Measurements from ENCODE around the gene ATP6V1A. TPM values are rescaled to one million over a fixed set of nuclear protein-coding genes. Genes with fewer than 3 reads are reported as not detected.

ATP6V1A gene
- total RNA-seq, 1 experiment from 2014 or later = 96.4 TPM

DNA sequence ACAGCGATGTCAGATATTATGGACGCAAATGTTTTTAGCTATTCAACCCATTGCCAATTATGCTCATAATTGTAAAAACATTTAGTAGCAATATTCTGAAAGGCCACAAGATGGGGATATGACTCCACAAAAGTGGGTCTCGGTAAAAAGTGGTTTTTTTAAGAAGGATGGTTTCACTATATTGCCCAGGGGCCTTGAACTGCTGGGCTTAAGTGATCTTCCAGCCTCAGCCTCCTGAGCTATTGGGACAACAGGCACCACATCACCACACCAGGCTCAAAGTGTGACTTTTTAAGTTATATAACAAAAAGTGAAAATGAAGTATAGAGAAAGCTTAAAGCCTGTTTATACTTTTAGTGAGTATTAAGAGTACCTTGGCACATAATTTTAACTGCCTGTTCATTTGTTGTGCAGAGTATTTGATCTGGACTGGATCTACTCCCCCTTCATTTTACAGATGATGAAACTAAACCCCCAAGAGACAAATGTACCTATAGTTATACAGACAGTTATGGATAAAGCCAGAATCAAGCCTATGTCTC is 10.2 kb upstream of the ATP6V1A start:
- intact Hi-C loops (cut with micrococcal nuclease; ENCODE audit: unreplicated experiment) = loop anchor here (1.0 to 5.0 kb wide), 4 partner anchors 9 to 177 kb away; partner anchors contain the start of gene GRAMD1C
- H3K4me3 ChIP-seq (ENCODE audit: low read depth, low read length) = no peak overlapping the region
- ChIA-PET CTCF (interaction anchor here (0.6 to 2.2 kb wide), 6 partner anchors 9 to 176 kb away, joined by 3 to 37 read pairs (median 4); partner anchors contain the start of genes ATP6V1A, GRAMD1C, NAA50 and USF3), POLR2A (no interaction called here)
- H3K36me3 ChIP-seq (ENCODE audit: control insufficient read depth, insufficient read depth, low read length) = no peaks in the 10 kb centered on the region
- peaks cover 6% of the 10 kb centered on the region; the same call in 1 of the 2 replicates for H3K4me1 ChIP-seq
- no peaks in the 10 kb centered on the region for H3K27me3 Mint-ChIP-seq (ENCODE audit: insufficient read depth, unreplicated experiment)
- no peaks in the 10 kb centered on the region for H3K27me3 ChIP-seq (replicated peaks; ENCODE audit: control insufficient read depth, insufficient read depth, low read length)
- peak in 1 of 2 experiments; percentile 60 for DNase-seq
- H3K36me3 Mint-ChIP-seq (ENCODE audit: insufficient read depth, unreplicated experiment) = peaks cover 18% of the 10 kb centered on the region
- no peak overlapping the region for H3K27ac Mint-ChIP-seq (ENCODE audit: unreplicated experiment)
- H3K4me1 Mint-ChIP-seq (ENCODE audit: low read depth, unreplicated experiment) = peaks cover 7% of the 10 kb centered on the region
- no peaks in the 10 kb centered on the region for H3K9me3 ChIP-seq
- no TSS peak for BruUV-seq (replicated peaks)
- H3K9me3 Mint-ChIP-seq (ENCODE audit: unreplicated experiment) = no peaks in the 10 kb centered on the region
- no peak overlapping the region for H3K4me3 Mint-ChIP-seq (ENCODE audit: unreplicated experiment)
- TF ChIP-seq, protein P1, sequence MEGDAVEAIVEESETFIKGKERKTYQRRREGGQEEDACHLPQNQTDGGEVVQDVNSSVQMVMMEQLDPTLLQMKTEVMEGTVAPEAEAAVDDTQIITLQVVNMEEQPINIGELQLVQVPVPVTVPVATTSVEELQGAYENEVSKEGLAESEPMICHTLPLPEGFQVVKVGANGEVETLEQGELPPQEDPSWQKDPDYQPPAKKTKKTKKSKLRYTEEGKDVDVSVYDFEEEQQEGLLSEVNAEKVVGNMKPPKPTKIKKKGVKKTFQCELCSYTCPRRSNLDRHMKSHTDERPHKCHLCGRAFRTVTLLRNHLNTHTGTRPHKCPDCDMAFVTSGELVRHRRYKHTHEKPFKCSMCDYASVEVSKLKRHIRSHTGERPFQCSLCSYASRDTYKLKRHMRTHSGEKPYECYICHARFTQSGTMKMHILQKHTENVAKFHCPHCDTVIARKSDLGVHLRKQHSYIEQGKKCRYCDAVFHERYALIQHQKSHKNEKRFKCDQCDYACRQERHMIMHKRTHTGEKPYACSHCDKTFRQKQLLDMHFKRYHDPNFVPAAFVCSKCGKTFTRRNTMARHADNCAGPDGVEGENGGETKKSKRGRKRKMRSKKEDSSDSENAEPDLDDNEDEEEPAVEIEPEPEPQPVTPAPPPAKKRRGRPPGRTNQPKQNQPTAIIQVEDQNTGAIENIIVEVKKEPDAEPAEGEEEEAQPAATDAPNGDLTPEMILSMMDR (IDR thresholded peaks at IDR 0.05; ENCODE audit: insufficient read depth in 1 of 2, low read depth in 1 of 2, low read length in 1 of 2, severe bottlenecking in 1 of 2, unreplicated experiment in 1 of 2) = peak; percentile 45 to 52

DNA sequence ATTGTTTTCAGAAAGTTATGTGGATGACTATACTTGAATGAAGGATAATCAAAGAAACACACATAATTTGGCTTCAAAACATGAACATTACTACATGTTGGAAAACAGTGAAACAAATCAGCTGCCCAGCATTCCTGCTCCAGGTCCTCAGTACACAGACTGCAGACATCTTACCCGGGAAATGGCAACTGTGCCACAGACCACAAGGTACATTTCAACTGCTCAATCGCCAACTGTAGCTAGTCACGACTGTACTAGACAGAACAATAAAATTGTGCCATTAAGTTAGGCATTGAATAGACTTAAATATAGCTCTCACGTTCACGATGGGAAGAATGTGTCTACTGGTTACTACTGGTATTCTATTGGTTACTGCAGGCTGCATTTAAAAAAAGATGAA is 5.7 kb upstream of the ATP6V1A start:
- peaks cover 20% of the 10 kb centered on the region for H3K36me3 Mint-ChIP-seq (ENCODE audit: insufficient read depth, unreplicated experiment)
- H3K27me3 Mint-ChIP-seq (ENCODE audit: insufficient read depth, unreplicated experiment) = no peaks in the 10 kb centered on the region
- H3K27ac Mint-ChIP-seq (ENCODE audit: unreplicated experiment) = no peak overlapping the region
- Histone ChIP-seq H3K4me3 (ENCODE audit: low read depth, low read length) (no peak overlapping the region), H3K36me3 (ENCODE audit: control insufficient read depth, insufficient read depth, low read length) (no peaks in the 10 kb centered on the region), H3K4me1 (0 out of 2 replicates have a peak, but pooled peaks cover 6% of the 10 kb centered on the region), H3K9me3 (no peaks in the 10 kb centered on the region), H3K27me3 (replicated peaks; ENCODE audit: control insufficient read depth, insufficient read depth, low read length) (no peaks in the 10 kb centered on the region)
- intact Hi-C loops (cut with micrococcal nuclease; ENCODE audit: unreplicated experiment) = no loop called here
- no peak overlapping the region for H3K4me3 Mint-ChIP-seq (ENCODE audit: unreplicated experiment)
- TF ChIP-seq, protein P1 (IDR thresholded peaks at IDR 0.05; ENCODE audit: insufficient read depth in 1 of 2, low read depth in 1 of 2, low read length in 1 of 2, severe bottlenecking in 1 of 2, unreplicated experiment in 1 of 2) = no peak
- ChIA-PET POLR2A (interaction anchor here (0.6 to 0.7 kb wide), 2 partner anchors 10 to 16 kb away, joined by 3 to 6 read pairs; no protein-coding TSS in a partner anchor), CTCF (no interaction called here)
- BruUV-seq (replicated peaks) = no TSS peak
- DNase-seq = no peak
- H3K9me3 Mint-ChIP-seq (ENCODE audit: unreplicated experiment) = no peaks in the 10 kb centered on the region
- peaks cover 8% of the 10 kb centered on the region for H3K4me1 Mint-ChIP-seq (ENCODE audit: low read depth, unreplicated experiment)

DNA sequence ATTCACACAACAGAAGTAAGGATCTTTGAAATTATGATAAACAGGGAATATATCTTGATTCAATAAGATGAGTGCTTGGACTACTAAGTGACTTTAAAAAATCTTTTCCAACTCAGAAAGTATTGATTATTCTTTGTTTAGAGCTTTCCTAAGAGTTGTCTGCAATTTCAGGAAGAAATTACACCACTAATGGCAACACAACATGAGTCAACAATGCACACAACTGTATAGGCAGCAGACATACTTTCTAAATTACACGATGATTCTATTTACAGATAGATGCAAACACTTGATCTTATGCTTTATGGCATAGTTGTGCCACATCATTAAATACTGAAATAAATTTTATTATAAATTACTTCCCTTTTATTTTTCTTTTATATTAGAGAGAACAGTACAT is 5.2 kb upstream of the ATP6V1A start:
- Mint-ChIP-seq H3K36me3 (ENCODE audit: insufficient read depth, unreplicated experiment) (peaks cover 25% of the 10 kb centered on the region), H3K27me3 (ENCODE audit: insufficient read depth, unreplicated experiment) (no peaks in the 10 kb centered on the region)

More for the DNA sequence above, 5.2 kb upstream of the ATP6V1A start:
- Histone ChIP-seq H3K36me3 (ENCODE audit: control insufficient read depth, insufficient read depth, low read length) (no peaks in the 10 kb centered on the region), H3K27me3 (replicated peaks; ENCODE audit: control insufficient read depth, insufficient read depth, low read length) (no peaks in the 10 kb centered on the region), H3K9me3 (no peaks in the 10 kb centered on the region), H3K4me1 (0 out of 2 replicates have a peak, but pooled peaks cover 6% of the 10 kb centered on the region), H3K4me3 (ENCODE audit: low read depth, low read length) (no peak overlapping the region)
- Mint-ChIP-seq H3K4me1 (ENCODE audit: low read depth, unreplicated experiment) (peaks cover 8% of the 10 kb centered on the region), H3K9me3 (ENCODE audit: unreplicated experiment) (no peaks in the 10 kb centered on the region), H3K4me3 (ENCODE audit: unreplicated experiment) (no peak overlapping the region), H3K27ac (ENCODE audit: unreplicated experiment) (no peak overlapping the region)
- ChIA-PET CTCF (no interaction called here), POLR2A (interaction anchor here (0.6 kb wide), 1 partner anchor 9 kb away, joined by 3 read pairs; no protein-coding TSS in a partner anchor)
- intact Hi-C loops (cut with micrococcal nuclease; ENCODE audit: unreplicated experiment) = no loop called here
- no TSS peak for BruUV-seq (replicated peaks)
- no peak for DNase-seq
- TF ChIP-seq, protein P1 (IDR thresholded peaks at IDR 0.05; ENCODE audit: insufficient read depth in 1 of 2, low read depth in 1 of 2, low read length in 1 of 2, severe bottlenecking in 1 of 2, unreplicated experiment in 1 of 2) = no peak

All from Caco-2 (cell line).